Measurements from ENCODE around the gene DUS1L. TPM values are rescaled to one million over a fixed set of nuclear protein-coding genes. Genes with fewer than 3 reads are reported as not detected.

The DUS1L gene
- total RNA-seq, 1 donor = 56.1 TPM

DNA sequence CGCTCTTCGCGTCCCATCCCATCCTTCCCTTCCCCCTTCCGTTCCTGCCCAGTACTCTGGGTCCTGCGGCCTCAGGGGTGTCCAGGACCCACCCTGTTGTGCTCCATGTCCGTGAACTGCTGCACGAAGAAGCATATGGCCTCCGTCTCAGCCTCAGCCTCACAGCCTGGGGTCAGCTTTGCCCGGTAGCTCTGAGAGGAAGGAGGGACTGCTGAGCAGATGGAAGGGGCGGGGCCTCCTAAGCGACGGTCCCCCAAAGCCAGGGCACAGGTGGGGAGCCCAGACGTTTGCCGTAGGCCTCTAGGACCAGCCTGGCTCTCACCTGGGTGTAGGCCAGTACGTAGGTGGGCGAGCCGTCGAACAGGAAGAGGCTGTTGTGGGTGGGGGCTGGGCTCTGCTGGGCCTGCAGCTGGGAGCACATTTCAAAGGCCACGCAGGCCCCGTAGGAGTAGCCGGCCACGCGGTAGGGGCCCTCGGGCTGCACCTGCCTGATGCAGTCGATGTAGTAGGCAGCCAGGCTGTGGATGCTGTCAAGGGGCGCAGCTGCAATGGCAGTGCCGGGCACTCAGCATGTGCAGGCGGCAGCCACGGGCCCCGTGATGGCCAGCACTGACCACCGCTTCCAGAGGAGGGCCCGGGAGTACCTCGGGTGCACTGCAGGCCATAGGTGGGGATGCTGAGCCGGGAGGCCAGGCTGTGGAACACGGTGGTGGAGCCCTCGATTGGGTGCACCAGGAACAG lies 14.6 kb upstream of the DUS1L start:
- H3K4me3 ChIP-seq (ENCODE audit: low read depth, low read length) = no peak overlapping the region
- TF ChIP-seq, protein P1, sequence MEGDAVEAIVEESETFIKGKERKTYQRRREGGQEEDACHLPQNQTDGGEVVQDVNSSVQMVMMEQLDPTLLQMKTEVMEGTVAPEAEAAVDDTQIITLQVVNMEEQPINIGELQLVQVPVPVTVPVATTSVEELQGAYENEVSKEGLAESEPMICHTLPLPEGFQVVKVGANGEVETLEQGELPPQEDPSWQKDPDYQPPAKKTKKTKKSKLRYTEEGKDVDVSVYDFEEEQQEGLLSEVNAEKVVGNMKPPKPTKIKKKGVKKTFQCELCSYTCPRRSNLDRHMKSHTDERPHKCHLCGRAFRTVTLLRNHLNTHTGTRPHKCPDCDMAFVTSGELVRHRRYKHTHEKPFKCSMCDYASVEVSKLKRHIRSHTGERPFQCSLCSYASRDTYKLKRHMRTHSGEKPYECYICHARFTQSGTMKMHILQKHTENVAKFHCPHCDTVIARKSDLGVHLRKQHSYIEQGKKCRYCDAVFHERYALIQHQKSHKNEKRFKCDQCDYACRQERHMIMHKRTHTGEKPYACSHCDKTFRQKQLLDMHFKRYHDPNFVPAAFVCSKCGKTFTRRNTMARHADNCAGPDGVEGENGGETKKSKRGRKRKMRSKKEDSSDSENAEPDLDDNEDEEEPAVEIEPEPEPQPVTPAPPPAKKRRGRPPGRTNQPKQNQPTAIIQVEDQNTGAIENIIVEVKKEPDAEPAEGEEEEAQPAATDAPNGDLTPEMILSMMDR (IDR thresholded peaks at IDR 0.05; ENCODE audit: insufficient read depth, low read depth, low read length) = no peak
- DNase-seq (ENCODE audit: low read depth) = no peak

DNA sequence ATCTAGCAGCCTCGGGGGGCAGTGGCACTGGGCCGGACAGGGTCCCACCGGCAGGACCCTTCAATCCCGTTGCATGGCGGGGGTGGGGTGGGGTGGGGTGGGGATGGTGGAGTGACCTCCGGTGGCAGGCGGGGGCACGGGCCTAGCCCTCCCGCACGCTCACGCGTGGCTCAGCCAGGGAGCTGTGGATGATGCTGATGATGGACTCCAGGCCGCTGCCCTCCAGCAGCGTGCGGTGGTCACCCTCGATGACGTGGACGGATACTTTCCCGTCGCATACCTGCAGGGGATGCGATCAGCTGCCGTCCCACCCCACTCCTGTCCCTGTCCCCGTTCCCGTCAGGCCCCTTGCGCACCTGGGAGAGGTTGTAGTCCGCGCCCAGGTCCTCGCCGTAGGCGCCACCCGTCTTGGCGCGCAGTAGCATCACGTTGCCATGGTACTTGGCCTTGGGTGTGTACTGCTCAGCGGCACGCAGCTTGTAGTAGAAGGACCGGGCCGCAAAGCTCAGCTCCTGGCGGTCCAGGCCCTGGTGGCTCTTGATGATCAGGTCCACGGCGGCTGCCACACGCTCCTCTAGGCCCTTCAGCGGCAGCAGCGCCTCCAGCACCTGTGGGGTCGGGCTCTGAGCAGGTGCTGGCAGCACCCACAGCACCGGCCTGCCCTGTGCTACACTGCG lies 13.5 kb upstream of the DUS1L start:
- H3K4me3 ChIP-seq (ENCODE audit: low read depth, low read length) = no peak overlapping the region
- DNase-seq (ENCODE audit: low read depth) = no peak
- TF ChIP-seq, protein P1 (IDR thresholded peaks at IDR 0.05; ENCODE audit: insufficient read depth, low read depth, low read length) = no peak

DNA sequence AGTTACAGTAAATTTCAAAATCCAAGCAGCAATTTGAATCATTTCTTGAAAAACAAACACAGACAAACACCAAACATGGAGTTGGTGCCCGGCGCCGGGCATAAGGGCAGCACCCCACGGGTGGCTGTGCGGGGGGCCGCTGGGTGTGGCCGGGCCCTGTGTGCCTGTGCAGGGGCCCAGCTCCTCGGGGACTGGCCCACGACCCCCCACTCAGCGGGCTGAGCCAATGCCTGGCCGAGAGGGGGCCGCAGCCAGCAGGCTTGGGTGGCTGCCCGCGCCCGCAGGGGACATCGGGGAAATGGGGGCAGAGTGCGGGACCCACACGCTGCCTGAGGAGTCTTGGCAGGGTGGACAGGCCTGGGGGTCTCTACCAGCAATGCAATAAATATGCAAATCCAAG lies 12.8 kb upstream of the DUS1L start:
- no peak overlapping the region for H3K4me3 ChIP-seq (ENCODE audit: low read depth, low read length)
- TF ChIP-seq, protein P1 (IDR thresholded peaks at IDR 0.05; ENCODE audit: insufficient read depth, low read depth, low read length) = no peak
- DNase-seq (ENCODE audit: low read depth) = no peak

DNA sequence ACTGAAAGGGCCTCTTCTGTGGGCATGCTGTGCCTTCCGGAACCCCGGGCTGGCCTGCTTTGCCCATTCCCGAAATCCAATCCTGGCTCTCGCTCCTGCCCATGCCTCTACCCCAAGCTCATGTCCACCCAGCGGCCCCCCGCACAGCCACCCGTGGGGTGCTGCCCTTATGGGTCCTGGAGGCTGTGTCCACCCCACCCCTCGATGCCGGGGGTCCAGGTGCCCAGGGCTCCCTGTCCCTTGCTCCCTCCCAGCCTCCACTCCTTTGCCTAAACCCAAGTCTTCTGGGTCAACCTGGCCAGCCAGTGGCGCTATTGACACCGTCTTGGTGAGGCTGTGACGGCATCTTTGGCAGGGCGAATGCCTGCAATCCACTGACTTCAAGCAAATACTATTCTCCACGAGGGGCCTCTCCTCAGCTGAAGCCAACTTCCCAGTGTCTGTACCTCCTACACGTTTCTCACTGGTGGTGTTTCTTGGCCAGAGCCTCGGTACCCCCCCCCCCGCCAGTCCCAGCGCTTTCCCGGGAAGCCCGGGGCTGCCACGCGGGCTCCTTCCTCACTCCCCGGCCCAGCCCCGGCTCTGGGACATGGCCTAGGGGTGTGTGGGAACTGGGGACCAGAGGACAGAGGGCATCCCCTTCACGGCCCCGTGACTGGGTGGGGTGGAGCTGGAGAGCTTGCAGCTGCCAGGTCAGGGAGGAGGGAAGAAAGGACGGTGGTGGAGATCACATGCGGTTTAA lies 12.2 kb upstream of the DUS1L start:
- H3K4me3 ChIP-seq (ENCODE audit: low read depth, low read length) = no peak overlapping the region
- peak; percentile 32 for DNase-seq (ENCODE audit: low read depth)
- TF ChIP-seq, protein P1 (IDR thresholded peaks at IDR 0.05; ENCODE audit: insufficient read depth, low read depth, low read length) = no peak

DNA sequence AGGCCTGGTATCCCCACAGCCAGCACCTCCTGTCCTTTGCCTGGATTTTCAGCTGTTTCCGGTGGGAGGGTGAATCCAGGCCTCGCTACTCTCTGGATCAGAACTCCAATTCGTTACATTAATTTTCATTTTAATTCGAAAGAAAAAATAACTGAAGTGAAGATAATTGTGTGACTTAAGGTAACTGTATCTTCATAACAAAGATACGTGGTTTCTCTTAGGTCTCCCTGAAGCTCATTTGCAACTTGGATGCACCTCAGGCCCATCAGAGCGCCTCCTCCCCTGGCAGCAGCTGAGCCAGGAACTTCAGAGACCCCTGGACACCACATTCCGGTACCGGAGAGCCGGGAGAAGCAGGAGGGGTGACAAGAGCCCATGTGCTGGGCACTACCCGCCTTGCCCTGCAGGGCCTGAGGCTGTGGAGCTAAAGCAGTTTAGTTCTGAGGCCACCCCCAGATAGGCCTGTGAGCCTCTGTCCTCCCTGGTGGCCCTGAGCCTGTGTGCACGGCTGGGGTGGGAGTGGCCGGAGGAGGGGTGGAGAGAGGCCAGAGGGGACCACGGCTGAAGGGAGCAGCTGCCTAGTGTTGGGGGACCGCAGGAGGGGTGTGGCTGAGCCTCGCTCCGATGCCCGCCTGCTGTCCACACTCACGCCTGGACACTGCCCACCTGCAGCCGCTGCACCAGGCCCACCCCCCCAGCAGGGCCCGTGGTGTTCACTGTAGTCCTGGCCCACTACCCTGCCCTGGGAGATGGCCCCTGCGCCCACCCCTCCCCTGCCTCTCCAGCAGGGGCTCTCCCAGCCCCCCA lies 11.4 kb upstream of the DUS1L start:
- TF ChIP-seq, protein P1 (IDR thresholded peaks at IDR 0.05; ENCODE audit: insufficient read depth, low read depth, low read length) = no peak
- no peak overlapping the region for H3K4me3 ChIP-seq (ENCODE audit: low read depth, low read length)
- DNase-seq (ENCODE audit: low read depth) = no peak

DNA sequence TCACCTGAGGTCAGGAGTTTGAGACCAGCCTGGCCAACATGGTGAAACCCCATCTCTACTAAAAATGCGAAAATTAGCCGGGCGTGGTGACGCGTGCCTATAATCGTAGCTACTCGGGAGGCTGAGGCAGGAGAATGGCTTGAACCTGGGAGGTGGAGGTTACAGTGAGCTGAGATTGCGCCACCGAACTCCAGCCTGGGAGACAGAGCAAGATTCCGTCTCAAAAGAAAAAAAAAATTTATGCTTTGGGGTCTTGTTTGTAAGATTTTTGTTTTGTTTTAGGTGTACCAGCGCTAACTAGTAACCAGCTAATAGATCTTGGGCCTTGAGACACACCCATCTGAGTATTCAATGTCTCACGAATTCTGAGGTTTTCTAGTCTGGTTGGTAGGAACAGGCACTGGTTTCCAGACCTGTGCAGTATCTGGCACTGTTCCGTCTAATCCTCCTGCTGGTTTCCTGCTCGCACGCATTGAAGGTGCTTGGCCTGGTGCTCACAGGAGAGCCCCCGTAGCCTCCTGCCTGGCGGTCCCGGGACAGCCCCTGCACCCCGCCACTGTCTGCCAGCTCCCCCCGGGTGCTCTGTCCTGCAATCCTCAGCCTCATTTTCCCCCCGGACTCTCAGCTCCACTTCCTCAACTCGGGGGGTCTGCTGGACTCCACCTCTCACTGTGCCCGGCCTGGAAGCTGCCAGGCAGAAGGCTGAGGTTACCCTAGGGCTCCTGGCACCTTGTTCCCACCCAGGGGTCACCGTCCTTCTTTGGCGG lies 10.6 kb upstream of the DUS1L start:
- DNase-seq (ENCODE audit: low read depth) = no peak
- TF ChIP-seq, protein P1 (IDR thresholded peaks at IDR 0.05; ENCODE audit: insufficient read depth, low read depth, low read length) = no peak

More for the DNA sequence above, 10.6 kb upstream of the DUS1L start:
- no peak overlapping the region for H3K4me3 ChIP-seq (ENCODE audit: low read depth, low read length)
